RCC 7860 (cell line): ENCODE data around the gene METTL17.
A peak's percentile ranks its signal among the peaks of the same experiment; 100 is the strongest.
"Not testable (repeated sequence)": the region's sequence is repeated elsewhere in the genome, so short reads cannot be mapped to it uniquely, and the experiment has no call there.

Experiments
- DNase-seq: peaks from one replicate; pipeline ENCODE4 v3.0.0-alpha.2; 2015; ENCODE audit warnings: low spot score
- FAIRE-seq: peaks from 2 replicates; lab custom pipeline; 2012; peaks lifted over from hg19 to GRCh38; lab: Jason Lieb, UNC

Gene METTL17

GRCh38 chr14:20989471-20989786, 351 bp upstream of the METTL17 start:
- no peak for DNase-seq
- no peak for FAIRE-seq

- no peak for FAIRE-seq
- DNase-seq = no peak
Observed at GRCh38 chr14:20996521-20996920, 6.7 kb downstream of the METTL17 start.

- FAIRE-seq (no peak), DNase-seq (no peak)
Observed at GRCh38 chr14:20997115-20997514, 7.3 kb downstream of the METTL17 start.

- FAIRE-seq (no peak), DNase-seq (no peak)
Observed at GRCh38 chr14:20997564-20997963, 7.8 kb downstream of the METTL17 start.

GRCh38 chr14:20998139-20998538, 8.4 kb downstream of the METTL17 start:
- DNase-seq (no peak), FAIRE-seq (no peak)

GRCh38 chr14:20998674-20999366, 9.0 kb downstream of the METTL17 start, which contains the start of gene SLC39A2:
Gene SLC39A2, plus strand, starts transcription at chr14:20999293. Its CDS starts 154 bp downstream, at chr14:20999447.
- DNase-seq = peak; percentile 19
- FAIRE-seq = no peak

GRCh38 chr14:20999591-20999990, 9.8 kb downstream of the METTL17 start:
- no peak for FAIRE-seq
- no peak for DNase-seq

- no peak for DNase-seq
- no peak for FAIRE-seq
Observed at GRCh38 chr14:21001218-21001617, 11.4 kb downstream of the METTL17 start.

GRCh38 chr14:21003788-21004346, 14.1 kb downstream of the METTL17 start:
- FAIRE-seq (no peak), DNase-seq (no peak)

- DNase-seq, FAIRE-seq: not testable (repeated sequence)
Observed at GRCh38 chr14:21009721-21010120, 19.9 kb downstream of the METTL17 start.

GRCh38 chr14:21011136-21011535, 21.4 kb downstream of the METTL17 start:
- DNase-seq = no peak
- FAIRE-seq = no peak

GRCh38 chr14:21014761-21015190, 25.0 kb downstream of the METTL17 start:
- FAIRE-seq (no peak), DNase-seq (peak; percentile 45)

- DNase-seq (no peak), FAIRE-seq (no peak)
Observed at GRCh38 chr14:21015312-21015711, 25.5 kb downstream of the METTL17 start.

- no peak for DNase-seq
Observed at GRCh38 chr14:21016413-21017190, 26.8 kb downstream of the METTL17 start.

GRCh38 chr14:21017528-21018245, 27.9 kb downstream of the METTL17 start:
- FAIRE-seq (no peak), DNase-seq (no peak)

More at GRCh38 chr14:21016413-21017190, 26.8 kb downstream of the METTL17 start:
- no peak for FAIRE-seq

GRCh38 chr14:21018286-21018685, 28.5 kb downstream of the METTL17 start:
- DNase-seq = no peak
- FAIRE-seq = no peak

GRCh38 chr14:21018781-21019180, 29.0 kb downstream of the METTL17 start:
- FAIRE-seq (no peak), DNase-seq (no peak)

GRCh38 chr14:21019366-21019765, 29.6 kb downstream of the METTL17 start:
- no peak for DNase-seq
- no peak for FAIRE-seq

- no peak for FAIRE-seq
- DNase-seq = no peak
Observed at GRCh38 chr14:21020977-21021545, 31.3 kb downstream of the METTL17 start.

- FAIRE-seq (no peak), DNase-seq (no peak)
Observed at GRCh38 chr14:21022686-21023085, 32.9 kb downstream of the METTL17 start.

- DNase-seq (no peak), FAIRE-seq (no peak)
Observed at GRCh38 chr14:21023174-21023573, 33.4 kb downstream of the METTL17 start.
